ENCODE results near the gene MAP4K2. TPM values are rescaled to one million over a fixed set of nuclear protein-coding genes. Genes with fewer than 3 reads are reported as not detected.
A peak's percentile ranks its signal among the peaks of the same experiment; 100 is the strongest.

MAP4K2 gene
- total and polyA plus RNA-seq, 2 of the 13 experiments (the other 11 are each of a cell fraction or from before 2014, with no cell fraction given) = 8.3 to 17.6 TPM

GRCh38 chr11:64846998-64847666 lies 44.1 kb upstream of the MAP4K2 start (continued):
- TF ChIP-seq ZSCAN30 (CRISPR knock-in tag; IDR thresholded peaks at IDR 0.05) = 0 out of 2 replicates have a peak, but pooled peaks have one; percentile 25
- TF ChIP-seq SP4 (CRISPR knock-in tag; IDR thresholded peaks at IDR 0.05) = peak; percentile 80
- TF ChIP-seq ZFP1 (CRISPR knock-in tag; IDR thresholded peaks at IDR 0.05) = no peak
- no peak for TF ChIP-seq SIX4 (CRISPR knock-in tag; IDR thresholded peaks at IDR 0.05)
- TF ChIP-seq, protein P1, sequence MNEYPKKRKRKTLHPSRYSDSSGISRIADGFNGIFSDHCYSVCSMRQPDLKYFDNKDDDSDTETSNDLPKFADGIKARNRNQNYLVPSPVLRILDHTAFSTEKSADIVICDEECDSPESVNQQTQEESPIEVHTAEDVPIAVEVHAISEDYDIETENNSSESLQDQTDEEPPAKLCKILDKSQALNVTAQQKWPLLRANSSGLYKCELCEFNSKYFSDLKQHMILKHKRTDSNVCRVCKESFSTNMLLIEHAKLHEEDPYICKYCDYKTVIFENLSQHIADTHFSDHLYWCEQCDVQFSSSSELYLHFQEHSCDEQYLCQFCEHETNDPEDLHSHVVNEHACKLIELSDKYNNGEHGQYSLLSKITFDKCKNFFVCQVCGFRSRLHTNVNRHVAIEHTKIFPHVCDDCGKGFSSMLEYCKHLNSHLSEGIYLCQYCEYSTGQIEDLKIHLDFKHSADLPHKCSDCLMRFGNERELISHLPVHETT (CRISPR knock-in tag; conservative IDR thresholded peaks at IDR 0.05) = no peak
- TF ChIP-seq U2AF1 (optimal IDR thresholded peaks at IDR 0.05; ENCODE audit: low read depth, low read length) = no peak
- no peak for TF ChIP-seq ZNF274 (CRISPR knock-in tag; IDR thresholded peaks at IDR 0.05)
- no peak for TF ChIP-seq RAD51 (IDR thresholded peaks at IDR 0.05; ENCODE audit: borderline replicate concordance)
- no peak for TF ChIP-seq ZBTB1 (CRISPR knock-in tag; IDR thresholded peaks at IDR 0.05; ENCODE audit: borderline replicate concordance)
- TF ChIP-seq, protein P2, sequence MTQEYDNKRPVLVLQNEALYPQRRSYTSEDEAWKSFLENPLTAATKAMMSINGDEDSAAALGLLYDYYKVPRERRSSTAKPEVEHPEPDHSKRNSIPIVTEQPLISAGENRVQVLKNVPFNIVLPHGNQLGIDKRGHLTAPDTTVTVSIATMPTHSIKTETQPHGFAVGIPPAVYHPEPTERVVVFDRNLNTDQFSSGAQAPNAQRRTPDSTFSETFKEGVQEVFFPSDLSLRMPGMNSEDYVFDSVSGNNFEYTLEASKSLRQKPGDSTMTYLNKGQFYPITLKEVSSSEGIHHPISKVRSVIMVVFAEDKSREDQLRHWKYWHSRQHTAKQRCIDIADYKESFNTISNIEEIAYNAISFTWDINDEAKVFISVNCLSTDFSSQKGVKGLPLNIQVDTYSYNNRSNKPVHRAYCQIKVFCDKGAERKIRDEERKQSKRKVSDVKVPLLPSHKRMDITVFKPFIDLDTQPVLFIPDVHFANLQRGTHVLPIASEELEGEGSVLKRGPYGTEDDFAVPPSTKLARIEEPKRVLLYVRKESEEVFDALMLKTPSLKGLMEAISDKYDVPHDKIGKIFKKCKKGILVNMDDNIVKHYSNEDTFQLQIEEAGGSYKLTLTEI (CRISPR knock-in tag; conservative IDR thresholded peaks at IDR 0.05) = no peak
- peak; percentile 34; the same call in 1 of the 2 replicates for TF ChIP-seq DNMT1 (CRISPR knock-in tag; IDR thresholded peaks at IDR 0.05)
- TF ChIP-seq RARG (CRISPR knock-in tag; IDR thresholded peaks at IDR 0.05; ENCODE audit: low read depth) = no peak
- no peak for TF ChIP-seq NPAS2 (CRISPR knock-in tag; IDR thresholded peaks at IDR 0.05; ENCODE audit: borderline replicate concordance)
- TF ChIP-seq NCOA2 (CRISPR knock-in tag; IDR thresholded peaks at IDR 0.05) = 0 out of 2 replicates have a peak, but pooled peaks have one; percentile 27
- peak; percentile 40; the same call in 1 of the 2 replicates for TF ChIP-seq ZFY (CRISPR knock-in tag; IDR thresholded peaks at IDR 0.05)
- no peak for TF ChIP-seq KLF13 (CRISPR knock-in tag; IDR thresholded peaks at IDR 0.05)
- no peak for TF ChIP-seq AKNA (CRISPR knock-in tag; IDR thresholded peaks at IDR 0.05; ENCODE audit: borderline replicate concordance)
- no peak for TF ChIP-seq ZNF839 (CRISPR knock-in tag; IDR thresholded peaks at IDR 0.05; ENCODE audit: borderline replicate concordance)
- no peak for TF ChIP-seq BRD4 (CRISPR knock-in tag; IDR thresholded peaks at IDR 0.05)
- TF ChIP-seq FOXP1 (IDR thresholded peaks at IDR 0.05) = no peak
- TF ChIP-seq FOXP1 (CRISPR knock-in tag; IDR thresholded peaks at IDR 0.05) = no peak
- no peak for TF ChIP-seq MAFK (conservative IDR thresholded peaks at IDR 0.05 in 1 of 2, IDR thresholded peaks at IDR 0.05 in 1 of 2; ENCODE audit: low read length in 2 of 2)
- TF ChIP-seq CREB3 (CRISPR knock-in tag; IDR thresholded peaks at IDR 0.05) = no peak
- no peak for TF ChIP-seq MIXL1 (CRISPR knock-in tag; IDR thresholded peaks at IDR 0.05)
